SIG-M5 treated with dmso at 0.1 percent for 504 hours (cell line): Measurements from ENCODE around the gene VWA7.
"Not testable (repeated sequence)": the region's sequence is repeated elsewhere in the genome, so short reads cannot be mapped to it uniquely, and the experiment has no call there.

Source experiments
- DNase-seq: peaks from one replicate; lab custom pipeline; 2025; ENCODE audit not compliant: unreplicated experiment; lab: John Stamatoyannopoulos, UW

Gene VWA7

DNA sequence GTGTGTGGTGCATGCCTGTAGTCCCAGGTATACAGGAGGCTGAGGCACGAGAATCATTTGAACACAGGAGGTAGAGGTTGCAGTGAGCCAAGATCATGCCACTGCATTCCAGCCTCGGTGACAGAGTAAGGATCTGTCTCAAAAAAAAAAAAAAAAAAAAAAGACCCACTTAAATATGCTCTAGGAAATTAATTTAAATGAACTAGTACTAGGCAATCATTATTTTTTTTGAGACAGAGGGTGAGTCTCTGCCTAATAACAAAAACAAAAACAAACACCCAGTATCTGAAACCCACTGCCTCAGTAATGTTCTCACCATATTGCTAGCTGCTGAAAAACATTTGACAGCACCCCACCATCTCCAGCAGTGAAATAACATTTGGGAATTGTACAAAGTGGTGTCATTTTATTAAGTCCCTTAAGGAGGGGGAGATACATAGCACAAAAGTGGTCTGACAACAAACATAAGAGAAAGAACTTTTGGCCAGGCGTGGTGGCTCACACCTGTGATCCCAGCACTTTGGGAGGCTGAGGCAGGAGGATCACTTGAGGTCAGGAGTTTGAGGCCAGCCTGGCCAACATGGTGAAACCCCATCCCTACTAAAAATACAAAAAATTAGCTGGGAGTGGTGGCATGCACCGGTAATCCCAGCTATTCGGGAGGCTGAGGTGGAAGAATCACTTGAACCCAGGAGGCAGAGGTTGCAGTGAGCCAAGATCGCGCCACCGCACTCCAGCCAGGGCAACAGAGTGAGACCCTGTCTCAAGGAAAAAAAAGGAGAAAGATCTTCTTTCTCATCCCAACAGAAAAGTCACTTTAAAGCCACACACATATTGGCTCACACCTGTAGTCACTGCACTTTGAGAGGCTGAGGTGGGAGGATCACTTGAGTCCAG lies 24.2 kb upstream of the VWA7 start:
- DNase-seq, result not testable (repeated sequence)

DNA sequence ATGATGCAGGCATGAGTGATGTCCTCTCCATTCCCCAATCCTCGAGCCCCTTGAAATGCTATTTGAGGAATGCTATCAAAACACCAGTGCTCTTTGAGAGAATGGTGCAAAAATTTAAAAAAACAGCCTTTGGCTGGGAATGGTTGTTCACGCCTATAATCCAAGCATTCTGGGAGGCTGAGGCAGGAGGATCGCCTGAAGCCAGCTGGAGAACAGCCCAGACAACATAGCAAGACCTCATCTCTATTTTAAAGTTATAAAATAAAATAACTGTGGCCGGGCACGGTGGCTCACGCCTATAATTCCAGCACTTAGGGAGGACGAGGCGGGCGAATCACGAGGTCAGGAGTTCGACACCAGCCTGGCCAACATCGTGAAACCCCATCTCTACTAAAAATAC lies 22.7 kb upstream of the VWA7 start:
- DNase-seq, result no peak

DNA sequence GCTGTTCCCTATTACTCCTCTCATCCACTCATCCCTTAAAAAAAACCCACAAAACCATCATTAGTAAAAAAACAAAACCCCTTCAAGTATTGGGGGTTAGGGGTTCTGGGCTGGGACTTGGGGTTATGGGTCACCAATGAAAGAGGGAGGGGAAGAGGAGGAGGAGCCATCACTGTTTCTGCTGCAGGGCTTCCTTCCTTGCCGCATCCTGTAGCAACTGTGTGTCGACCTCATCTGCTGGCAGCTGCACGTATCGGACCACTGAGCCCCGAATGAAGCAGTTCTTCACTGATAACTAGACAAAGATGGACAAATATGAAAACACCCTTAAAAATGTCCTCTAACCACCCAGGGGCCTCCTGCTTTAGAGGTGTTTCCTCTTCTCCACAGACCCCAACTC lies 20.5 kb upstream of the VWA7 start:
- no peak for DNase-seq

DNA sequence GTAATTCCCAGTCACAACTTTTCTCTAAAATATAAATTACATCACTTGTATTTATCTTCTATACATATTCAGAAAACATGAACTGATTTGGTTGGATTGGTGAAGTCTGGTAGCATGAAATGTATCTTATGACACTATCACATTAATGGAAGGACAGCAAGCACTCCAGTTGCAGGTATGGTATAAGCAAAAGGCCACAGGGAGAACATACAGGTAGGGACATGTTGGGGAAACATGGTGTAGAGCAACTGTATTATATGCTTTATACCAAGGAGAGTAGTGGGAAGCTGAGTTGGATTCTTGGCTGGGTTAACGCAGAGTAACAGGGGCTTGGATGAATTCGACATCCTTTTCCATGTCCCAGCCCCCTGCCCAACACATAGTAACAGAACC lies 19.9 kb upstream of the VWA7 start:
- no peak for DNase-seq

DNA sequence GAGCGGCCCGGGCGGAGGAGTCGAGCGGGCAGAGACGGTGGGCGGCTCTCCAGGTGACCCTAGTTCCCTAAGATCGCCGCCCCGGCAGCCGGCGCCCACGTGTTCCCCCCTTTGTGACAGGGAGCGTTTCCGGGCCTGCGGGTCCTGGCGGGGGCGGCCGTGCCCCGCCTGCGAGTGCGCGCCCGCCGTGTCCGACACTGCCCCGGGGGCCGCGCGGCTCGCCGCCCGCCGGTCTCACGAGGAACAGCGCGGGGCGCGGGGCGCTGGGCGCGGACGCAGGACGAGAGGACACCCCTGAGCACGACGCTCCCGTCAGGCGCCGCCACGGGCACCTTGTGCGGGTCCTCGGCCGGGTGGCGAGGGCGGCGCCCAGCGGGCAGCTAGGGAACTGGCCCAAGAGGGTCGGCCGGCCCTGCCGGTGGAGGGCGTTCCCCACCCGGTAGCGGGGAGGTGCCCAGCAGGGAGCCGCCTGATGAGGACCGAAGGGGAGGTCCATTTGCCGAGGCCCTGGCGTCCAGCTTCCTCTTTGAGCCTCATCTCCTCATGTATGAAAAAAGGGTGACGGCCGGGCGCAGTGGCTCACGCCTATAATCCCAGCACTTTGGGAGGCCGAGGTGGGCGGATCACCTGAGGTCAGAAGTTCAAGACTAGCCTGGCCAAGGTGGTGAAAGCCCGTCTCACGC lies 18.6 kb upstream of the VWA7 start, which contains the start of gene VARS1:
Gene VARS1 (minus strand): TSS at position 137 of the 683 bp plus-strand sequence. CDS start 535 bp downstream, outside the sequence.
- DNase-seq, result peak; percentile 84

DNA sequence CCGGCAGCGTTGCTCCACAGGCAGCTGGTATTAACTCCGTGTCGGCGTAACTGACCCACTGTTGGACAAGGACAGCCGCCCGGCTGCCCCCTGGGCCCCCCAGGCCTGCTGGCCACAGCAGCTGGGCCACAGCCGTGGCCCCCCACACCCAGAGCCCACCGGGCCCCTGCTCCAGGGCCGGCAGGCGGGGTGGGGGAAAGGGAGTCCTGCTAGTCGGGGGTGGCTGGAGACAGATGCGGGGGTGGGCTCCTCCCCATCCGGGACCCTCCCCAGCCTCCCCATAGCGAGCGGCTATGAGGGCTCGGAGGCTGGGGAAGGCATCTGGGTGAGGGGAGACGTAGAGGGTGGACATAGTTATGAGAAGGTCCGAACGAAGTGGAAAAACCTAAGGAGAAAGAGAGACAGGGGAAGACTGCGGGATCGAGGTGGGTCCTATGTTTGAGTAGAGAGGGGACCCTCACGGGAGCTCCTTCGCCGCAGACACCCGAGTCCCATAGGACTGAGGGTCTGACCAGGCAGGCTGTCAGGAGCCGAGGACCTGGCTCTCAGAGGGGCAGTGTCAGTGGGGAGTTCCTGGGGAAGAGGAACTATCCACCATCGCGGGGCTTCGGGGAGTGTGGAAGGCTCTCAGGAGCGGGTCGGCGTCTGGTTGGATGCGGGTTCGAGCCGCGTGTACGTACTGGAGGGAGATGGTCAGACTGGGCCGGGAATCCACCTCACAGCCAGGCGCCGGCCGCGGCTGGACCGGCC lies 17.9 kb upstream of the VWA7 start:
- peak; percentile 65 for DNase-seq

DNA sequence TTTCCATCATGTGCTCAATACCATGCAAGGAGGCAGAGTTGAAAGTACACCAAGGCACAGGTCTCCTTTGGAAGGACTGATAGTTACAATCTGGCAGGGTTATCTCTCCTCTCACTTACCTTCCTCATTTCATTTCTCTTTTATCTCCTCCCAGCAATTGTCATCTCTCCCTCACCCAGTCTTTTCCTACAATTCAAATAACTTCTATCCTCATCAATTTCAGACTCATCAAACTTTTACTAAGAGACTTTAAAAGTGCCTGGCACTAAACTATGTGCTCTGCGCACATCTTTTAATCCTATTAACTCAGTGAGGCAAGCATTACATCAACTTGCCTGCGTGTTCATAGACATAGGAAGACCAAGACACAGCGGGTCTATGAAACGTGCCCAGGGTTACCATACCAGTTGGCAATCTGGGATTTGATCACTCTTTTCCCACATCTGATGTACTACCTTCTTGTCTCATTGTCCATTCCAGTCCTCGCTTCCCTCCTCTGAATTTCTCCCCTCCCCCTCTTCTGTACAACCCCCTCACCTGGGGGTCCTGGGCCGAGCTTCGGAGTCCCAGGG lies 17.3 kb upstream of the VWA7 start:
- peak; percentile 52 for DNase-seq

DNA sequence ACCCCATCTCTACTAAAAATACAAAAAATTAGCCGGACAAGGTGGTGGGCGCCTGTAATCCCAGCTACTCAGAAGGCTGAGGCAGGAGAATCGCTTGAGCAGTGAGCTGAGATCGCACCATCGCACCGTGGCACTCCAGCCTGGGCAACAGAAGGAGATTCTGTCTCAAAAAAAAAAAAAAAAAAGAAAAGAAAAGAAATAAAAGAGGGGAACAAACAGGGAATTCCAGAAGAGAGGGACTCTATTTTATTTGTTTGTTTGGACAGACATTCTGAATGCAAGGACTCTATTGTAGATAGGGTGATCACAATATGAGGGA lies 16.8 kb upstream of the VWA7 start:
- not testable (repeated sequence) for DNase-seq

DNA sequence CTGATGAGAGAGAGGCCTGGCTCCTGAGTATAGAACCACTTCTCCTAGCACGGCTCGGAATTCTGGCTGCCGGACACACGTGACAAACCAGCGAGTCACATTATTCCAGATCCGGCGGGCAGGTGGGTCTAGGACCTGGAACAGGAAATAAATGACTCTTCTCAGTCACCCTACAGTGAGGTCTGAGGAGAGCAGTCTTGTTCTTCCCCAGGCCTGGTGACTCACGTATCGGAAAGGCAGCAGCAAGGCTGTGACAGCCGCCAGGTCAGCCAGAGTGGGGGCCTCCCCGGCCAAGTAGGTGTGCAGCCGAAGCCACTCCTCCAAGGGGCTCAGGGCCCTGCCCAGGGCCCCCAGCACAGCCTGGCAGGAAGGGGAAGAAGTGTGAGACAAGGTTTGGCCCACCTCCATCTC lies 15.6 kb upstream of the VWA7 start:
- DNase-seq, result no peak

DNA sequence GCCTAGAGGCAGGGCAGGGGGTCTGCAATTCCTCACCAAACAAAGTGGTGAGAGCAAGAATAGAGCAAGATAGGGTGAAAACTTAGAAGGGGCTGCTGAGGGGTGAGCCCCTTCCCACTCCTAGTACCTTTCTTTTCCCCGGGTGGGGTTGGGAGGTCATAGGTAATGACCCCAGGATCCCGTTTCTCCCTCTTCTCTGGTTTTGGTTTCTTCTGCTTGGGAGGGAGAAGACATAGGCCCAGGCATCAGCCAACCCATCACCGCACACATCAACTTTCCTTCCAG lies 14.9 kb upstream of the VWA7 start:
- DNase-seq, result no peak

DNA sequence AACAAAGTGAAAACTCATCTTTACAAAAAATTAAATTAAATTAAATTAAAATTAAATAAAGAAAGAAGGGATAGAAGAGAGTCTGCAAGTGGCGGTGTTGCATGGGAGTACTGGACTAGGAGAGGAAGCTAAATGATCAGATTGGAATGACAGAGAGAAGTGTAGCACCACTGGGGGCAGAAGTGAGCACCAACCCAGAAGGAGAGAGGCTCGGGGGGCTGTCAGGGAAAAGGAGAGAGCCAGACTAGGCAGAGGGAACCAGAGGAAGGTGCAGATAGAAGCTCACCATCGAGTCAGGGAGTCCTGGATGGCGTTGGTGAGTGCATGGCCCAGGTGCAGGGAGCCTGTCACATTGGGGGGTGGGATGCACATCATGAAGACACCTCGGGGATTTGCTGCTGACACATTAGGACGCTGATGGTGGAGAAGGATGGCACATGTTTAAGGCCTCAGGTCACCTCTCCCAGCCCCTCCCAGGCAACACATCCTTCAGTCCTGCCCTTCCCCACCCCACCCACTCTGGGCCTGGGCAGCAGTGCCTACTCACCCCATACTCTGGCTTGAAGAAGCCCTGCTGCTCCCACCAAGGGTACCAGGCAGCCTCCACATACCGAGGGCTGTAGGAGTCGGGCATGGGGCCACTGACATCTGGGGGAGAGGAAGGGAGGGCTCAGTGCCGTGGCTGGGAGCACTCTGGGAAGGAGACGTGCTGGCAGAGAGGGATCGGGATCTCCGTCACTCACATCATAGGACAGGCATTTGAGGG lies 14.4 kb upstream of the VWA7 start:
- DNase-seq, result peak; percentile 73

DNA sequence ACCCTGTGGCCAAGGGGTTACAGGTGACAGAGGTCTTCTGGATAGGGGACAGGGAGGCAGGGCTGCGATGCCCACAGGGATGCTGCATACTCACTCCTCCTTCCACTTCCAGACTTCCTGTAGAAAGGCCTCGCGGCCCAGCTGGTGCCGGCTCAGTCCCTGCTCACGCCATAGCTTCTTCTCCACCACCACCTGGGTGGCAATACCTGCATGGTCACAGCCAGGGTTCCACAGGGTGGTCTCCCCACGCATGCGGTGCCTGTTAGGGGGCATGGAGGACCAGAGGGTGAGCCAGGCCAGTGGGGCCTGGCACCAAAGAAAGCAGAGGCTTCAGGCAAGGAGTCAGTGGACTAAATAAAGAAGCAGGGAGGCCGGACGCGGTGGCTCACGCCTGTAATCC lies 8.3 kb upstream of the VWA7 start:
- no peak for DNase-seq

DNA sequence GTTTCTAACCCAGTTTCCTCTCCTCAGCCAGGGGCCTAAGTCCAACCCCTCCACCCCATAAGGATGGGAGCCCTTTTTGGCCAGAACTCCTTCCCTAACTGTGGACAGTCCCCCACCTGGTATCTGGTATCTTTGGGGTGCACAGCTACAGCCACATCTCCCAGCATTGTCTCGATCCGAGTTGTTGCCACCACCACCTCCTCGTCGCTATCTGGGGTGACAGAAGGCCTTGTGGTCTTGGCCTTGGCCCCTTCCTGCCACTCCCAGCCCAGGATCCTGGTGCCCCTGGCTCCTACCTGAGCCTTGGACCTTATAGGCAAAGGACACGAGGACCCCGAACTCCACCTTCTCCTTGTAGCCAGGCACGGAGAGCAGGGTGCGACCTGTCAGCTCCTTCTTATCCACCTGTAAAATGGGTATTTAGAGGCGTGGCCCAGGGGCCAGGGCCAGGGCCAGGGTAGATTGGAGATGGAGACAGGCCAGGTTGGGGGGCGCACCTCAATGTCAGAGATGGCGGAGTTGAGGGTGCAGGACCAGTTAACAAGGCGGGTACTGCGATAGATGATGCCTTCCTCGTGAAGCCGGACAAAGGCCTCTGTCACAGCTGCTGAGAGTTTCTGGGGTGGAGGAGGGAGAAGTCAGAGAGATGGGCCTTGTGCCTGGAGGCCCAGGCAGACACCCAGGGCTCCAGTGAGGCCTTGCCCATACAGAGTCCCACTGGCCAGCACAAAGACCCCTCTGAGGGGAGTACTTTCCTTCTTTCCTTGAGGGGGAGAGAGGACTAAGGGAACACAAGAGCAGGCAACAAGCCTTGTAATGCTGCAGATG lies 7.2 kb upstream of the VWA7 start:
- DNase-seq, result no peak

DNA sequence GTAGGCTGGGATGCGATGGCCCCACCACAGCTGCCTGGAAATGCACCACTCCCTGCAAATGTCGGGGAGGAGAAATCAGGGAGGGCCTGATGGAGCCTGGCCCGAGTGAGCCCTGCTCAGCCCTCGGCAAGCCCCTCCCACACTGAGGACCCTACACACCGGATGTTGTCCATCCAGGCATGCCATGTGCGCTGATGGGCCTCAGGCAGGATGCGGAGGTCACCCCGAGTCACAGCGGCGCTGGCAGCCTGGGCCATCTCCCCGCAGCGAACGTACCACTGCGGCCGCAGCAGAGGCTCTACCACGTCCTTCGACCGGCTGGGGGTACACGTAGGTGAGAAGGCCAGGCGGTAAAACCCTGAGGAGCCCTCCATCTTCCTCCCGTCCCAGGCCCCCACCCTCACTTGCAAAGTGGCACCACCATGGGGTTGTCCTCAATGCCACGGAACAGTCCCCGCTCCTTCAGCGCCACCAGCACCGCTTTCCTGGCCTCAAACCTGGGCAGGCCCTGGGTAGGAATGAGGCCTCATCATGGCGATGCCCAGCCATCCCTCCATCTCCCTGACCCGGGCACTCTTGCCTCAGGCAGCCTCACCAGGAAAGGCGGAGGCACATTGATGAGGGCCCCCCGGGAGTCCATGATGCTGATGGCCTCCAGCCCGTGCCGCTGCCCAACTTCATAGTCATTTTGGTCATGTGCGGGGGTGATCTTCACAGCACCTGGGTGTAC lies 5.2 kb upstream of the VWA7 start:
- DNase-seq, result no peak

DNA sequence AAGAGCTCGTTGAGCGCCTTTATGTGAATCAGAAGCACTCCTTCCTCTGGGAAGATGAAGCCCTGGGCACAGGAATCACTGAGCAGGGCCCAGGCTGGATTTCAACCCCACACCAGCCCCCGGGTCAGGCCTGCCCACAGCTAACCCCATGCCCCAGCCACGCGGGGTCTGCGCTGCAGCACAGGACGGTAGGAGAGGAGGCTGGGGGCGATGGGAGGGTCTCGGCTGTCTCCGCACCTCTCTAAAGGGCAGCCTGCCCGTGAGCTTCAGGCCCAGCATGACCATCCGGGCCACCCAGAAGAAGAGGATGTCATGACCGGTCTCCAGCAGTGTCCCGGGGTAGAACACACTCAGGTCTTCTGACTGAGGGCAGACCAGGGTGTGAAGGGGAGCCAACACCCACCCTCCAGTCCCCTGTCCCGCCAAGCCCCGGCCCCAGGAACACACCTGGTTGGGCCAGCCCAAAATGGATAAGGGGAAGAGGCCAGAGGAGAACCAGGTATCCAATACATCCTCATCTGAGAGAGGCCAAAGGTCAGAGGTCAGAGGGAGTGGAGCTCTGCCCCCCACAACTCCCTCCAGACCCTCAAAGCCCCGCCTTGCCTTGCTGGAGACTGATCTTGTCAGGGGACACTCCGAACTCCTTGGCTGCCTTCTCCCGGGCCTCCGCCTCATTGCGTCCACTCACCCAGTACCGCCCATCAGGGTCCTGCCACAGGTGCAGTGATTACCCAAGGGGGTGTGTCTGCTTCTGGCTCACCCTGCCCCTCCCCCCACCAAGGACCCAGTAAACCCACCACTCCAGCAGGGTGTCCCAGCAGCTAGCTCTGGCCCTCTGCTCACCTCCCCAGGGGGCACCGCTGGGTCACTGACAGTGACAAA lies 4.4 kb upstream of the VWA7 start:
- no peak for DNase-seq

DNA sequence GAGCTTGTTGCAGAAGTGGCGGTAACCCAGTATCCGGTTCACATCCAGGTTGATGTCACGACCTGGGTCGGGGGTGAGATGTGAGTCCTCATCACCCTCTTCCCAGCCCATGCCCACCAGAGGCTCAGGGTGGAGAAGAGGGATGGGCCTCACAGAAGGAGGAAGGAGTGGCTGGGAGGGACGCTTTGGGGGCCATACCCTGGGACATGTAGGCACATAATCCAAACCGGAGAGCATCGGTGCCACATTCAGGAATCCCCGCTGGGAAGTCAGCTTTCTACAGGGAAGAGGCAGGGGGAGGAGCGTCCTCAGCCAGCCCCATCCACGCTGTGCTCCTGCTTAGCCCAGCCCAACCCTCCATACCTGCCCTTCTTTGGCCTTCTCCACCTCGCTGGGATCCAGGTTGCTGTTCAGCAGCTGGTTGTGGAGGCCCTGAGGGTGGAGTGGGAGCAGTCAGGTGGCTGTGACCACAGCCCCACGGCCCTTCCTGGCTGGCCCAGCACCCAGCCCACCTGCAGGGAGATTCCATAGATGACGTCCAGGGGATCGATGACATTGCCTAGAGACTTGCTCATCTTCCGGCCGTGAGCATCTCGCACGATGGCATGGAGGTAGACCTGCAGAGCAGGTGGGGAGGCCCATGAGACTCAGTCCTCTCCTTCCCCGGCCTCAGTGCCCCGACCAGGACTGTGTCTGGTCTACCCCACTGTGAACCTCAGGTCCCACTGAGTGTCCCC lies 3.5 kb upstream of the VWA7 start:
- DNase-seq, result no peak

DNA sequence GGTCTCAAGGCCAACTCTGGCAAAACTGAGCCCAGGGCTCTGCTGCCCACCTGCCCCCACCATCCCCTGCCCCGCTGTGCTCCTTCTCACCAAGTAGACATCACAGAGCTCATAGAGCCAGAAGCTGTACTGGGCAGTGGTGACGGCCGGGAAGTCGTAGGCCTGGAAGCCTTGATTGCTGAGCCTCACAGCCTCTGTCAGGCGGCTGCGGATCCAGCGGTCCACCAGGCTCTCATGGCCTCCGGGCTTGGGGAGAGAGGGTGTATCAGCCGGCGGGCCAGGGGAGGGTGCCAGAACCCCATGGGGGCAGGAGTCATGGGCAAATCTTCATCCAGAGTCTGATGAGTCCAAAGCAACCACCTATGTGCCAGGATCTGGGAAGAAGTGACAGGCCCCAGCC lies 2.8 kb upstream of the VWA7 start:
- DNase-seq, result no peak
